Mucosa of descending colon (tissue), 3 donors: ENCODE results near the gene LATS2. TPM values are rescaled to one million over a fixed set of nuclear protein-coding genes. Genes with fewer than 3 reads are reported as not detected.

ENCODE experiments used
- ATAC-seq: fragments of 200-7000 bp; cut with Tn5 transposase; one replicate; pipeline ENCODE4 v1.9.1; 2020; ENCODE audit warnings: mild to moderate bottlenecking, moderate library complexity
- DNase-seq, 3 donors: peaks; one replicate each; pipeline ENCODE4 v3.0.0-alpha.2; 2020
- H3K36me3 ChIP-seq: fragments of 200-600 bp; one replicate; pipeline ENCODE4 v1.8.0; 2021; ENCODE audit warnings: low read depth, mild to moderate bottlenecking
- H3K4me1 ChIP-seq: fragments of 200-600 bp; one replicate; pipeline ENCODE4 v1.8.0; 2021; ENCODE audit warnings: low read depth, mild to moderate bottlenecking
- H3K4me3 ChIP-seq: fragments of 200-600 bp; one replicate; pipeline ENCODE4 v1.8.0; 2021; ENCODE audit warnings: mild to moderate bottlenecking
- H3K9me3 ChIP-seq: fragments of 200-600 bp; one replicate; pipeline ENCODE4 v1.8.0; 2021; ENCODE audit warnings: mild to moderate bottlenecking
- intact Hi-C, 2 donors: fragments of 100-400 bp; cut with DNase I in 1 of 2; cut with micrococcal nuclease in 1 of 2; formaldehyde crosslinking; loops; one replicate each; pipeline versions ENCODE4 v1.11.0 to v1.11.1; 2022; cut with DNase I, micrococcal nuclease
- total RNA-seq, 3 donors: library from RNA; stranded (reverse); fragmentation: NEBNext Ultra II Directional in 2 of 3; extraction: Animal tissue kit (Norgen Biotek cat#: 25700) in 2 of 3; gene quantifications; one replicate each; pipeline versions ENCODE4 v1.2.1 to v1.2.4, GENCODE V29; 2021 to 2023
- TF ChIP-seq, protein P1 (sequence below): fragments of 200-600 bp; IDR thresholded peaks from one replicate; pipeline ENCODE4 v1.8.0; 2022; ENCODE audit warnings: antibody characterized with exemption, mild to moderate bottlenecking
- donor health status: DM: no; HTN: no; CAD: no; lungs with moderate emphysema.
- donor health status: DM: no; HTN: no; CAD: no.
- donor health status: DM: no; HTN: yes; CAD: no.

LATS2 gene
- total RNA-seq, 3 donors from 2014 or later, result 9.1 to 25.9 (median 10.3) TPM

DNA sequence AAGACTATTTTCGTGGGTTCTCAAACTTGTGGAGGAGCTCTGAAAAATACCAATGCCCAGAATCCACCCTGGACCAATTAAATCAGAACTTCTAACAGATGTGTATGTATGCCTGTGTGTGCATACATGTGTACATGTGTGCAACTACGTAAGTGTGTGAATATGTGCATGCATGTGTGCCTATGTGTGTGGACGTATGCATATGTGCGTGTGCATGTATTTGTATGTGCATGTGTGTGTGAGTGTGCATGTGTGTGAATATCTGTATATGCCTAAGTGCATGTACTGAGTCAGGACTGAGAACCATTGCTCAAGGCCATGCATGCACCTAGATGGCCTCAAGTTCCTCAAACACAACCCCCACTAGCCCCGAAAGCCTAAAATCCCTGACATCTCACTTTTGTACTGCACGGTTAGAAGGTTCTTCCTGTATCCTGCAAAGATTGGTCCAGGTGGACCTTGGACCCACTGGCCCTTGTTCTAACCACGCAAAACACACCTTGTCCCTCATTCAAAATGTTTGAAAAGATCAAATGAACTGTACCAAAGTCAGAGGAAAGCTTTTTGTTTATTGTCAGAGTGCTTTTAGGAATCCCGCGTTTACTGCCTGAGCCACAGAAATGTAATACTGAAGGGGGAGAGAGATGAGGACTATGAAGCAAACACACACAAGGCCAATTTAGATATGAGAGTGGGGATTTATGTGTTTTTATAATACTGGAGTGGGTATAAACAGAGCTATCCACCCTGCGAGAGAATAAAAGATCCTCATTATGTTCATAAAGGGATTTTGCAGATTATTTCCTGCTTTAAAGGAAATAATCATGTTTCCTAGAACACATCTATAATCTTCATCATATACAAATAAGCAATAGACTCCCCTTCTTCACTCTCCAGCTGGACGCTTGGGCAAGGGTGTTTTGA lies 39.1 kb downstream of the LATS2 start:
- Histone ChIP-seq H3K9me3 (no peaks in the 10 kb centered on the region), H3K4me1 (peaks cover 8% of the 10 kb centered on the region), H3K4me3 (no peak overlapping the region), H3K36me3 (no peaks in the 10 kb centered on the region)
- peak; percentile 55 for ATAC-seq
- TF ChIP-seq, protein P1, sequence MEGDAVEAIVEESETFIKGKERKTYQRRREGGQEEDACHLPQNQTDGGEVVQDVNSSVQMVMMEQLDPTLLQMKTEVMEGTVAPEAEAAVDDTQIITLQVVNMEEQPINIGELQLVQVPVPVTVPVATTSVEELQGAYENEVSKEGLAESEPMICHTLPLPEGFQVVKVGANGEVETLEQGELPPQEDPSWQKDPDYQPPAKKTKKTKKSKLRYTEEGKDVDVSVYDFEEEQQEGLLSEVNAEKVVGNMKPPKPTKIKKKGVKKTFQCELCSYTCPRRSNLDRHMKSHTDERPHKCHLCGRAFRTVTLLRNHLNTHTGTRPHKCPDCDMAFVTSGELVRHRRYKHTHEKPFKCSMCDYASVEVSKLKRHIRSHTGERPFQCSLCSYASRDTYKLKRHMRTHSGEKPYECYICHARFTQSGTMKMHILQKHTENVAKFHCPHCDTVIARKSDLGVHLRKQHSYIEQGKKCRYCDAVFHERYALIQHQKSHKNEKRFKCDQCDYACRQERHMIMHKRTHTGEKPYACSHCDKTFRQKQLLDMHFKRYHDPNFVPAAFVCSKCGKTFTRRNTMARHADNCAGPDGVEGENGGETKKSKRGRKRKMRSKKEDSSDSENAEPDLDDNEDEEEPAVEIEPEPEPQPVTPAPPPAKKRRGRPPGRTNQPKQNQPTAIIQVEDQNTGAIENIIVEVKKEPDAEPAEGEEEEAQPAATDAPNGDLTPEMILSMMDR, result no peak
- DNase-seq, result no peak
- intact Hi-C loops, result no loop called here

DNA sequence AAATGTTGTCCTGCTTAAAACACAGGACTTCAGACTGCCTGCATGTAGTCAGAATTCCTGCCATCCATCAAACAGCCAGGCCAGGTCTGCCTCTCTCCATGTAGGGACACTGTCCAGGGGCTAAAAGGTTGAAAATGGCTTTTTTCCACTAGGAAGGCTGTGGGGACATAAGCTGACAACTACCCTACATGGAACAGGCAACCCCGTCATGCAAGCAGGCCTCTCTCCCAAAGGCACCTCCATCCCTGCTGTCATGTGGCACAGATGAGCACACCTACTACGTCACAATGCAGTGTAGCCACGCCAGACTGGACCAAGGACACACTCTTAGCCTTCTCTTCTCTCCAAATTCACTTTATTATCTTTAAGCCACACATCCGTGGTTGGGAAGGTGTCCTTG lies 40.8 kb downstream of the LATS2 start:
- Histone ChIP-seq H3K4me1 (peaks cover 8% of the 10 kb centered on the region), H3K4me3 (no peak overlapping the region), H3K36me3 (no peaks in the 10 kb centered on the region), H3K9me3 (no peaks in the 10 kb centered on the region)
- ATAC-seq (no peak), DNase-seq (no peak)
- TF ChIP-seq, protein P1, result no peak
- intact Hi-C loops, result no loop called here

DNA sequence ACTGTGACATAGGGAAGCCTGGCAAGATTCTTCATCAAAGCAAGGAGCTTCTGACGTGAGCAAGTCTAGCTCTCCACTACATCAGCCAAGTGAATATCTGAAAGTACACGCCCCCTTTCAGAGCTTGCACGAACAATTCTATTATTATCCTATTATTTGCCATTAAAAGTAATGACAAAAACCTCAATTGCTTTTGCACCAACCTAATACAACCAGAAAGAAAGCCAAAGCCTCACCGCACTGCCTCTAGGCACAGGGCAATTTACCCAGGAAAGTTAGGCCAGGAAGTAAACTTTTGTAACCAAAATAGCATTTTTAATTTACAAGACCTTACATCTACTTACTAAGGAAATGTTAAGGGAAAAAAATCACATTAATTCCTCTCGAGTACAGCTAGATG lies 41.2 kb downstream of the LATS2 start:
- ATAC-seq, result no peak
- Histone ChIP-seq H3K36me3 (no peaks in the 10 kb centered on the region), H3K4me1 (peaks cover 8% of the 10 kb centered on the region), H3K9me3 (no peaks in the 10 kb centered on the region), H3K4me3 (no peak overlapping the region)
- DNase-seq, result no peak
- TF ChIP-seq, protein P1, result no peak
- intact Hi-C loops, result no loop called here

DNA sequence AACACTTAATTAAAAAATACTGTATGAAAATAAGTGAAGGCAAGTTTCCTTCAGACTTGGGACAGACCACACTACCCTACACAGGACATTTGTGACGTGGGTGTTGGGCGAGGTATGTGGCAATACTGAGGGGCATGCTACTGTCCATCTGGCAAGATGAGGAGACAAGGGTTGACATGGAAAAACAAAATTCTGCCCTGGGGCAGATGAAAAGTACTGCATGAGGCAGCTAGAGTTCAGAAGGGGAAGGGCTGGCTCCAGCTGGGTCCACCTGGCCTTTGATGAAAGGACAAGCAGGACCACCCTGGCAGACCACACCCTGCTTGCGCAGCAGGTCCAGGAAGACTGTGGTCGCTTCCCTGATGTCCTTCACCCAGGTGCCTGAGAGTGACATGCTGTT lies 43.2 kb downstream of the LATS2 start:
- intact Hi-C loops, result no loop called here
- H3K4me1 ChIP-seq, result peaks cover 8% of the 10 kb centered on the region
- no peaks in the 10 kb centered on the region for H3K36me3 ChIP-seq
- TF ChIP-seq, protein P1, result no peak
- ATAC-seq, result no peak
- H3K9me3 ChIP-seq, result no peaks in the 10 kb centered on the region
- H3K4me3 ChIP-seq, result no peak overlapping the region
- DNase-seq, result no peak

DNA sequence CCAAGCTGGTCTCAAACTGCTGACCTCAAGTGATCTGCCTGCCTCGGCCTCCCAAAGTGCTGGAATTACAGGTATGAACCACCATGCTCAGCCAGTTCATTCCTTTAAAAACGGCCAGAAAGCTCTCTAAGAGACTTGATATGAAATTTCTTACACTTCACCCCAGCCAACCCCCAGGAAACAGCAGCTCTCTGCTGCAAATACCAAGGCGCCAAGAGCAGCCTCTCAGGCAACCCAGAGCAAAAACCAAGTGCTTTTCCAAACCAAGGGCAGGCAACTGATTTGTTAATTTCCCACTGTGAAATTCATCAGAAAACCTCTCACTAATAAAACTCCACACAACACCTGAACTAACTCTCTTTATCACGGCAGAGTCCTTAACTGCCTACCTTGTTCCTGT lies 44.9 kb downstream of the LATS2 start:
- ATAC-seq (no peak), DNase-seq (no peak)
- intact Hi-C loops, result no loop called here
- no peaks in the 10 kb centered on the region for H3K9me3 ChIP-seq
- H3K36me3 ChIP-seq, result no peaks in the 10 kb centered on the region
- H3K4me1 ChIP-seq, result no peaks in the 10 kb centered on the region
- TF ChIP-seq, protein P1, result no peak
- no peak overlapping the region for H3K4me3 ChIP-seq
